Fibroblast of skin of abdomen (primary cell): ENCODE measurements around the gene CCNY. TPM values are rescaled to one million over a fixed set of nuclear protein-coding genes. Genes with fewer than 3 reads are reported as not detected.
"Not testable (repeated sequence)": the region's sequence is repeated elsewhere in the genome, so short reads cannot be mapped to it uniquely, and the experiment has no call there.

ENCODE experiments used
- DNase-seq: peaks from one replicate; pipeline ENCODE4 v3.0.0-alpha.2; 2013
- polyA plus RNA-seq, 2 experiments: library from polyadenylated mRNA; unstranded; fragments of 120-200 nt; gene quantifications; one replicate each; pipeline ENCODE4 v1.2.1, GENCODE V29; 2013; ENCODE audit not compliant: insufficient read length in 2 of 2

Gene CCNY
- polyA plus RNA-seq (2013, experiment 1 of 2; ENCODE audit: insufficient read length) = 78.3 TPM
- polyA plus RNA-seq (2013, experiment 2 of 2; ENCODE audit: insufficient read length) = 80.4 TPM

GRCh38 chr10:35336084-35336831, at the start of gene CCNY:
TSS of gene CCNY (plus strand) at chr10:35336509. CDS start at chr10:35337054, 545 bp downstream.
- DNase-seq = peak; percentile 71

GRCh38 chr10:35289198-35289597, 47.1 kb upstream of the CCNY start:
- DNase-seq = no peak

- no peak for DNase-seq
These were observed 41.8 kb upstream of the CCNY start for GRCh38 chr10:35294506-35294905.

- DNase-seq = no peak
These were observed 37.3 kb upstream of the CCNY start for GRCh38 chr10:35299016-35299415.

GRCh38 chr10:35300063-35300699, 36.1 kb upstream of the CCNY start:
- peak; percentile 78 for DNase-seq

- no peak for DNase-seq
These were observed 31.7 kb upstream of the CCNY start for GRCh38 chr10:35304649-35305048.

- DNase-seq = no peak
These were observed 29.5 kb upstream of the CCNY start for GRCh38 chr10:35306852-35307251.

- peak; percentile 21 for DNase-seq
These were observed 29.0 kb upstream of the CCNY start for GRCh38 chr10:35307297-35307696.

- no peak for DNase-seq
These were observed 27.5 kb upstream of the CCNY start for GRCh38 chr10:35308809-35309208.

GRCh38 chr10:35314142-35314541, 22.2 kb upstream of the CCNY start:
- DNase-seq = not testable (repeated sequence)

- DNase-seq = not testable (repeated sequence)
These were observed 21.1 kb upstream of the CCNY start for GRCh38 chr10:35315235-35315634.

- no peak for DNase-seq
These were observed 19.9 kb upstream of the CCNY start for GRCh38 chr10:35316218-35316967.

GRCh38 chr10:35318551-35318950, 17.8 kb upstream of the CCNY start:
- DNase-seq = no peak

GRCh38 chr10:35320341-35320740, 16.0 kb upstream of the CCNY start:
- DNase-seq = no peak

GRCh38 chr10:35322636-35323035, 13.7 kb upstream of the CCNY start:
- no peak for DNase-seq

- DNase-seq = peak; percentile 48
These were observed 12.1 kb upstream of the CCNY start for GRCh38 chr10:35324196-35324595.

GRCh38 chr10:35326466-35327235, 9.7 kb upstream of the CCNY start:
- DNase-seq = no peak

GRCh38 chr10:35327790-35328403, 8.4 kb upstream of the CCNY start:
- DNase-seq = no peak

- peak; percentile 66 for DNase-seq
These were observed 7.8 kb upstream of the CCNY start for GRCh38 chr10:35328404-35329037.

- no peak for DNase-seq
These were observed 6.8 kb upstream of the CCNY start for GRCh38 chr10:35329520-35329919.

- peak; percentile 82 for DNase-seq
These were observed 4.2 kb upstream of the CCNY start for GRCh38 chr10:35331894-35332640.
